GM23338 (cell line): Measurements from ENCODE around the gene CCNT2.

ENCODE experiments used
- EZH2phosphoT487 ChIP-seq: fragments of 200-600 bp; sonication (generic); IDR thresholded peaks from one replicate; pipeline ENCODE4 v1.8.1; 2018; ENCODE audit warnings: antibody characterized with exemption; ENCODE audit not compliant: unreplicated experiment
- ZNF114 ChIP-seq: fragments of 250-450 bp; sonication (Bioruptor Pico); IDR thresholded peaks from 2 replicates; pipeline ENCODE4 v1.5.0; 2020; ENCODE audit warnings: mild to moderate bottlenecking, moderate library complexity

GRCh38 chr2:134905168-134905567 is 13.5 kb upstream of the CCNT2 start:
- TF ChIP-seq EZH2phosphoT487, result no peak
- TF ChIP-seq ZNF114 (CRISPR knock-in tag), result no peak
